GM19099 (cell line): ENCODE results near the gene GRIN2B.

Experiments used
- POLR2A ChIP-seq: IDR thresholded peaks from 3 replicates; pipeline ENCODE4 v1.6.1; 2011; ENCODE audit warnings: low read depth; ENCODE audit not compliant: insufficient read length; ENCODE audit errors: extremely low read depth

Gene GRIN2B

DNA sequence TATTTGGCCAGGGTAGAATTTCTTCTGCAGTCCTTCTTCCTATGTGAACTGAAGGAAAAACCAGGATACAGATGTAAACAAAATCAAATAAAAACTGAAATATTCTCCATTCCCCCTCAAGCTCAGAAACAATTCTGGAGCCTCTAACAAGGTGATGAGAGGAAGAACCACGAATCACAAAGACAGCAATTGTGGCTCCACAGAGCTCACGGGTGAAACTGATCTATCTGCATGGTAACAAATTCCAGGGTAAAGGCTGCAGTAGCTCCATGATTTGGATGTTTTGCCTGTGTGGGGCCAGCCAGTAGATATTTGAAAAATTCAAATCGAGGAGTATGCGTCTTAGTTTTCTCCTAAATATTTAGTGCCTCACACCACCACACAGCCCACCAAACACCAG lies 10.6 kb downstream of the GRIN2B start:
- TF ChIP-seq POLR2A, result no peak

DNA sequence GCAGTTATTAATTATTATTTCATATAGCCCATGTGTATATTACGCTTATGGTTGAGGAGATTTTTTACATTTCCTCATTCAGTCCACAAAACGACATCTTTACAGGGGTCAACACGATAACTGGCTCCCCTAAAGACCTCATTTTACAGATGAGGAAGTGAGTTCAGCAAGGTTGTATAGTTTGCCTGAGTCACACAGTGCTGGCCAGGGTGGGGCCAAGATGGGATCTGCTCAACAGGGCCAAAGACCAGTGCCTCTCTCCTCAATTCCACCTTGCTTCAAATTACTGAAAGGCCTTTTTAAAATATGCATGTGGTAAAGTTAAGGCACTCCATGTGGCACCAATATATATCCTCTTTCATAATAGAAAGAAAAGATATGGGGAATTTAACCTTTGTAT lies 13.1 kb downstream of the GRIN2B start:
- TF ChIP-seq POLR2A, result no peak

DNA sequence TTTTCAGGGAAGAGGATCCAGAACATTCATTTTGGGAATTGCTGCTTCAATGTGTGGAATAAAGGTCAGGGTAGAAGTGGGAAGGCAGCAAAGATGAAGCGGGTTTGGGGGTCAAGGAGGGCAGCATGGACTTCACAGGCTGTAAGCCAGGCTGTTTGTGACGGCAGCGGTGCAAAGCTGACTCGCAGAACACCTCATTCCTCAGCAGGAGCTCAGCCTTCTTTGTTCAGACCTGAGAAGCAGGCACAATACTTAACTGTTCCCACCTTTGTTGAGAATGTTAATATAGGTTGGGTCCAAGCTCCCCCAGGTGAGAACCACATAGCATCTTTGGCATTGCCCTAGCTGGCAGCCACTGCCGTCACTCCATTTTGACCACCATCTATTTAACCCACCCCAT lies 16.7 kb downstream of the GRIN2B start:
- no peak for TF ChIP-seq POLR2A

DNA sequence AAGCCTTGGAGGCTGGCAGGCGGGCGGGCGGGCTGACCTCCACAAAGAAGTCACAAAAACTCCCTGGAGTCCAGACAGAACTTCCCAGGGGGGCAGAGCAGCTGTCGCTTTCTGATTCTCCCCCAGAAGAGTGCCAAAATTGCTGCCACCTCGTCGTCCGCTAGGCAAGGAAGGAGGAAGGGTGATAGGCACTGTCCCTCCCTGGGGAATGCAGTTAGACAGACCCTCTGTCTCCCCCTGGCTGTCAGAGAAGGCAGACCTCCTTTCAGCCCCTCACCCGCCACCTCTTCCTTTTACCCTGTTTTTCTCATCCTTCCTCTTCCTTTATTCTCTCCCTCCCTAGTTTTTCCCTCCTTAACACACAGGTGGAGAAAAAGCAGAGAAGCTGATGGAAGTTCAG lies 18.7 kb downstream of the GRIN2B start:
- no peak for TF ChIP-seq POLR2A

DNA sequence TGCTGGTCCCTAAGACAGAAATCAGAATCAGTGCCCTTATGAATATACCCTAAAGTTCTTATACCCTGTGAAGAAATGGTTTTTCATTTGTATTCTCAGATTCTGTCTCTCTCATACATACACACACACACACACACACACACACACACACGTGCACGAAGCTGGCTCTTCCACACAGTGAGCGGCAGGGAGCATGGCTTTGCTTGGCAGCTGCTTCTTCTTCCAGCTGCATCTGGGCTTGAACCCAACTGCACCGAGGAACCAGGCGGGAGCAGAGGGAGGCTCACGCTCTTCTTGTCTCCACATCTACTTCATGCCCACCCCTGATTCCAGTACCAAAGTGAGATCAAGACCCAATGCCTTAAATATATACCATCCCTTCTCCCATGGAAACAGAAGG lies 19.4 kb downstream of the GRIN2B start:
- no peak for TF ChIP-seq POLR2A

DNA sequence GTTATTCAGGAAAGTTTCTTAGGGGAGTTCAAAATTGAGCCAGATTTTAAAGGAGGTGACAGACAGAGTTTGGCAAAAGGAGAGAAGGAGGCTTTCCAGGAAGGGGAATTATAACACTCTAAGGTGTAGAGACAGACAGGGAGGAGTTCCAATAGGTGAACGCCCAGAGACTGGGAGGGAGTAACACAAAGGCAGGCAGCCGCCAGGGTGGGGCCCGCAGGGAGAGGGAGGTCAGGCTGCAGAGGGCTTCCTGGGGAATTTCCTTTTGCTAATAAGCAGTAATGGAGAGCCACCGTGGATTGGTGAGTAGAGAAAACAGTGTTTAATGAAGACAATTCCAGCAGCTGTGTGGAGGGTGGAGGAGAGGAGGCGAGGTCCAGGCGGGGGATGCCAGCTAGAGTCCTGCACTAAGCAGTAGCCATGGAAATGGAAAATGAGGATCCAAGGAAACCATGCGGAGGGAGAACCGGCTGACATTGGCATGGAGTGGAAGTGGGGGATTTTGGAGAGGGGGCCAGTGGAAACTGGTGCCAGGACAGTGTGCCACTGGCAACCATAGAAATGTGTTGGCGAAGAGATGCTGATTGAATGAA lies 22.2 kb downstream of the GRIN2B start:
- TF ChIP-seq POLR2A, result no peak

DNA sequence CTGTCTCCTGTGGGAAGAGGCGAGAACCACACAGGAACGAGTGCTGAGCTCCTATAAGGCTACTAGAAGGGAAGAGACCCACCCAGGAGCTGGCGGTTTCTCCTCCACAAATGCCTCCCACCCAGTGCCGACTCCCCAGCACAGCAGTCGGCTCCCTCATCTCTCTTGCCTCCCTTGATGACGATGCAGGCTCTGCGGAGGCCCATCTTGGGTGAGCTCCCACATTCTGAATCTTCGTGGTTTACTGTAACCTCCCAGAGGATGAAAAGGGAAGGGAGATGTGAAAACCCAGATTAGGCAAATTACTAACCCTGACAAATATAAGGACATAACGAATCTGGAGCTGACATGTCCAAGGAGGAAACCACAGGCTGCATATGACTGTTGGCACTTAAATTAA lies 23.8 kb downstream of the GRIN2B start:
- TF ChIP-seq POLR2A, result no peak

DNA sequence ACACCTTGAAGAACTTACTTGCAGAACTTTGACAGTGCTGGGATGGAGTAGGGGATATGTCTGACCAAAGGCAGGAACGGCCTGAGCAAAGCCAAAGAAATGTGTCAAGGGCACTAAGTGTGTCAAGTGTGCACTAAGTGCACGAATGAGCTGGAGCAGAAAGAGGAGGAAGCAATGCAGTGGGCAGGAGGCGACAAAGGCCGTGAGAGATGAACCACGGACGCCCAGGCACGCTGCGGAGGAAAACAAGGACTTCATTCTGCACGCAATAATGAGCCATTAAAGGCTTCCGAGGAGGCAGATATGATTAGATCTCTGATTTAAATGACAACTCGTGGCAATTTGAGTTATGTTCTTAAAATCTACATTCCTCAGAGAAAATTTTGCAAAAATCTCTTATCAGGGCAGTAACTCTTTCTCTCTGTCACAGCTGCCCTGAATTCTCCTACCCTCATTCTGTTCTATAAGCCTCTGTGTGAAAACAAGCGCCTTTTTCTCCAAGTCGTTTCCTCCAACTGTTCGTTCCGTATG lies 25.3 kb downstream of the GRIN2B start:
- no peak for TF ChIP-seq POLR2A

DNA sequence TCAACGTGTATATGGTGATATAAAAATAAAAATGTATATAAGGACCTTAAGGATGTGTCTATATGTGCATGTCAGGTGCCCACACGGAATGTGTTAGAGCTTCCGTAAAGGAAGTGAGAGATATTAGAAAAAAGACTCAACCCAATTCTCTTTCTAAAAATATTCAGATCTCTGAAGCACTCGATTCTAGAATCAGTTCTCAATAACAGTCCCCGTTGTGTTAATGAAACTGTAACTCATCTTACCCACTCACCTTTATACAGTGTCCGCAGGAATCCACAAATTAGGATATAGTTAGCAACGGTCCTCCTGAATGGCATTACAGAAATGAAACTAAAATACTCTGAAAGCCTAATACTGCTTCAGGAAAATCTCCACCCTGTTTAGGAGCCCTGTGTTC lies 29.3 kb downstream of the GRIN2B start:
- TF ChIP-seq POLR2A, result no peak

DNA sequence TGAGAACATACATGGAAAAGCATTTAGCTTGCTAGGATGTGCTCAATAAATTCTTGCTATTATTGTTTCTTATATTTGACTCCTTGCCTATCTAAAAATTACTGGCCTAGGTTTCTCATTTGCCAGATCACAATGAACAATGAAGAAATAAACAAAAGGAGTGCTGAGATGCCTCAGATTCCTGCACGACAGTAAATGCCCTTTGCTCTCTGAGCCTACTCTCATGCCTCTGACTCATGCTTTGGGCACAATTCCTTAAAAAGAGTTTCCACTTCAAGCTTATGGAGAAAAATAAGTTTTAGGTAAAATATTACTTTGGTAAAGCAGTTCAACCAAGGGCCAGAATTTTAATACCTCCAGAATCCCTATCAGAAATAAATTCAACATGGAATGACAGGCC lies 30.9 kb downstream of the GRIN2B start:
- TF ChIP-seq POLR2A, result no peak

DNA sequence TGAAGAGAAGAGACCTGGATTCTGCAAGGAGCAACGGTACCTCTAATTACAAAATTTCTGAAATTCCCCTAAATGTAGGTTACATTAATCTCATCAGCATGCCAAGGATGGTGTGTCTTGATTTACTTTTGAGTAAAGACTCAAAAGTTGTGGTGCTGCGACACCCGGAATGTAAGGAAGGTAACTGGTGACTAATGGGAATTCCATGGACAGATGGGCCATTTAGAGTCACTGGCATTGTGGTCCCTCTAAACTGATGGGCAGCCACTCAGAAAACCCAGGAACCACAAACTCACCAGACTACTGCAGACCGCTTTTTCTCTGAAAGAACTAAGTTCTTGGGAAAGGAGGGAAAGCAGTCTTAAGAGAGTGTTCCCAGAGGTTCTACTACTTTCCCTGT lies 32.8 kb downstream of the GRIN2B start:
- TF ChIP-seq POLR2A, result no peak

DNA sequence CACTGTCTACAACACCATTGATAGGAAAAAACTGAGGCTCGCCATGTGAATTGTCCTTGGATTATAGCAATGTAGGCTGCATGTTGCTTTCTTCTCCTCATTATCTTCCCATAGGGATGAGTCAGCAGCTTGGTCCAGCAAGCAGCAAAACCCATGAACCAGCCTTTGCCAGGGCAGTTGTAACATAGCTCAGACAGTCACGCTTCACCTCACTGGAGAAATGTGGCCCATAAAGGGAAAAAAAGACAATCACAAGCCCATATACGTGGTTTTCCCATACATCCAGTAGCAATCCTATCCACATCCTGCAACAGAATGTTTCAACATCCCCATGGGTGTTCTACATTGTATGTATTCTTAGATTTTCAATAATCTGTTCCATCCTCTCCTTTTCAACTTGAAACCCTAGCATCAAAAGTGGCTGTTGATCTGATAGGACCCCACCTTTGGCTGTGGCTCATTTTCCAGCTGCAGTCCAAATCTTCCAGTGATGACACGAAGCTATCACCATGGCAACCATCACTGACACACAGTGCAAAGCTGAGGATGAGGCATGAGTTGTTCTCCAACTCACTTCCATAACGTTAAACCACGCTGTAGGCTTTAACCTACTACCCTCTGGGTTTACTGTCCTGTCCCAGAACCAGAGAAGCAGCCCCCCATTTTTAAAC lies 34.0 kb downstream of the GRIN2B start:
- TF ChIP-seq POLR2A, result no peak

DNA sequence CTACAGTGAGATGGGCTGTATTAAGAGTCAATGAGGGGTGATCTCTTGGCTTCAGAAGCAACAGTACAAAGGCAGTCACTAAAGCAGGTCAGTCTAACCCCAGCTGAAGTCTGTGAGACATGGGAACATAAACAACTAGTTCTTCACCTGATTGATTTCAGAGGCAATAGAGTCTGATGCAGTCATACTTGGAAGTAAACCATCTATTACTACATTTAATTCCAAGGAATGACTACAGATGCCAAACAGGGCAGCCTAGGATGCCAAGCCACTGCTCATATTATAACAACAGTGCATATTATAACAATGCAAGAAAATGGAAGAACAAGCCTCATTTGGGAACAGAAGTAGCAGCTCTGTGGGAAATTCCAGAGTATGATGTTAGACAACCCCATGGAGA lies 35.8 kb downstream of the GRIN2B start:
- no peak for TF ChIP-seq POLR2A

DNA sequence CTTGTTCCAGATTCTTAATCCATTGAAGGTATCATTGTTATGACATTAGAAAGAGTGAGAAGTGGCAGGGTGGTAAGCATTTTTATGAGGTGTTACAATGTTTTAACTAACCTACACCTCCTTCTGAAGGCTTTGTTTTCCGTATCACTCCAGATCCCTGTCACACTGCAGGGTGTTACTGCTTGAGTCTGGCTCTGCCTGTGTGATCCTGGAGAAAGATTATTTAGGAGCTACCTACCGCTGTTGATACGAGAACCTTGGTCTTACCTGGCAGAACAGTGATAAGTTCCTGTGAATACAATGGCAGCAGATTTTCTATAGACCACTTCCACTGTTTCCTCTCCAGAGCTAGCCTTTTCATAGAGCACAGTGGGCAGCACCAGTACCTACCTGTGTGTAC lies 36.2 kb downstream of the GRIN2B start:
- TF ChIP-seq POLR2A, result no peak

DNA sequence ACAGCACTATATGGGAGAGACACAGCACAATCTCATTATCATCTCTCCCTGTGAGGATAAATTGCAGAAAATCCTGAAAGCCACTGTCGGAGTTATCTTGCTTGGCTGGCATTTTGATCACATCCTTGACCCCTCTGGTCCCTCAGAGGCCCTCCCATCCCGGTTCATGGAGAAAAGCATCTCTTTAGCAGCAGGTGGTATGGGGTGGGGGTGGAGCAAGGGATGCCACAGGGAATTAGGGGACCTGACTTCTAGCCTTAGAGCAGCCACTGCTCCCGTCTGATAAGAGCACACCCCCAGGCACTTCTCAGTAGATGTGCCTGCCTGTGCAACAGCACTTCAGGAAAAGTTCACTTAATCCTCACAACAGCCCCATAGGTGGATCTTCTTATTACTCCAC lies 38.6 kb downstream of the GRIN2B start:
- no peak for TF ChIP-seq POLR2A

DNA sequence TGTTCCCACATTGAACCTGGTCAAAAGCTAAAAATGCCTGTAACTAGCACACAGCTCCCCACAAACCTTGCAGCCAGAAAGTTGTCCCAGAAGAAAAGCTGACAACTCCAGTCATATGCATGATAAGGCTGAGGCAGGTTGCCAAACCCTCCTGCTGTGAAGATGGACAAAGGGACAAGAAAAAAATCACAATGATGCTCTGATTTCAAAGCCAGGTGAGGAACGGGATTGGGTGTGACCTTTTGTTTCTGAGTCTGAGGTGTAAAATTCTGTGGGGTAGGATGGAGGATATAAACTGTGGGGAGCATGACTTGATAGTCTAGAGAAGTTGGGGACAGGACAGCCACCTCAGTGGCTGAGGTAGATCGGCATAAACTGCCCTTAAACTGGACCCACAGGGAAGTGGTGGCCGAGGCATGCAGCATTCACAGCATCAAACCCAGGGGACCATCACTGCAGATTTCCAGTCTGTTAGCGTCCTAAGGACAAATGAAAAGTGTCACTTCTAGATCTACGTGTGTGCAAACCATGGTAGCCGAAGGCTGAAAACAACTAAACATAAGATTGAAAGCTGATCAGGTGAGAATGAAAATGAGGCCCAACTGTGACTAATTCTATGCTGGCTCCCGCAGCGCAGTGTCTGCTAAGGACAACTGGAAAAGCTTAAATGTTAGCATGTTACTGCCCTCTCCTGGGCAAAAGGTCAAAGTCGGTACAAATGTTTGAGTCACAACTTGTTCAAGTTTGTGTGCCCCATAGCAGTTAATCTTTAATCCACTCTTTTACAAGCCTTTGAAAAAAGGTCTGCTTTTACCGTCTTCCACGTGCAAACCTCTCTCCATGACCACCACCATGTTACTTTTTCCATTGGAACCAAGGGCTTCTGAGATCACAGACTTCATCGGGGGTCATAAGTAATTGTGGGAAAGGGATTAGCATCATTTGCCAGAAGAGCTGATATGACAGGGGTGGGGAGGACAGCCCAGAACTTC lies 39.8 kb downstream of the GRIN2B start:
- no peak for TF ChIP-seq POLR2A

DNA sequence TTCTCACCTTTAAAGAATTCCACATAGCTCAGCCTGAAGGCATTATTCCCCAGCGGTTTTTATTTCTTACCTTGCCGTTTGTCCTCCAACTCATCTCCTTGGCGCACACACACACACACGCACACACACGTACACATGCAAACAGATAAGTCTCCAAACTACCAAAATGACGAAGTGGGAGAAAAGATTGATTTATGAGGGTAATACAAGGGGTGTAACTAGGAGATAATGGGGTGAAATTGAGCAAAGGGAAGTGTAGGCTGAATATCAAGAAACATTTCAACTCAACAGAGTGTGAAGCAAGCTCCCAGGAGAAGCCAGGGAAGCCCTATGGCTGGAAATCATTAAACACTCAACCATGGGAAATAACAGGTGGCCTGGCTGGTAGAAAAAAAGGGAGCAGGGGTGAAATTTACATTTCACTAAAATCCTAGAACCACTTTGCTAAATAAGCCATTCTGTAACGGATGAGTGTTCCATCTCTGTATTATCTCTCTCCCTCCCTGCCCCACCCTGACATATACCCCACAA lies 41.0 kb downstream of the GRIN2B start:
- no peak for TF ChIP-seq POLR2A
